GM10266 (cell line): ENCODE results near the gene SLC7A1.

Experiments
- DNase-seq: peaks from one replicate; pipeline ENCODE4 v3.0.0; 2012; ENCODE audit errors: extremely low spot score
- CTCF ChIP-seq: IDR thresholded peaks from 2 replicates; pipeline ENCODE4 v1.5.1; 2012; ENCODE audit warnings: mild to moderate bottlenecking, low read depth; ENCODE audit not compliant: control insufficient read depth, insufficient read depth; ENCODE audit errors: missing control alignments

Gene SLC7A1

GRCh38 chr13:29464105-29464679 is 131.3 kb downstream of the SLC7A1 start:
- DNase-seq, result no peak
- no peak for TF ChIP-seq CTCF

GRCh38 chr13:29459813-29460355 is 135.6 kb downstream of the SLC7A1 start:
- DNase-seq, result no peak
- no peak for TF ChIP-seq CTCF
